ENCODE results near the gene MED12L.

The MED12L gene

GRCh38 chr3:151299006-151299405 lies 213.5 kb downstream of the MED12L start:
- Histone ChIP-seq H3K4me3 (ENCODE audit: low read depth, low read length) (no peak overlapping the region), H3K36me3 (ENCODE audit: control insufficient read depth in 2 of 2, insufficient read depth in 1 of 2, low read length in 2 of 2) (no peaks in the 10 kb centered on the region), H3K9me3 (ENCODE audit: control insufficient read depth, insufficient read depth, low read depth, low read length) (no peaks in the 10 kb centered on the region), H3K27ac (ENCODE audit: extremely low read depth, low read depth, low read length) (no peak overlapping the region), H3K4me1 (ENCODE audit: control insufficient read depth, insufficient read depth, low read length) (no peaks in the 10 kb centered on the region)
- TF ChIP-seq KLF10 (tag by site-specific recombination; IDR thresholded peaks at IDR 0.05) (no peak), ZNF596 (tag by site-specific recombination; IDR thresholded peaks at IDR 0.05) (no peak), ZNF624 (tag by site-specific recombination; IDR thresholded peaks at IDR 0.05) (no peak), ZNF792 (tag by site-specific recombination; IDR thresholded peaks at IDR 0.05) (no peak), ZNF521 (tag by site-specific recombination; IDR thresholded peaks at IDR 0.05) (no peak), ZNF513 (tag by site-specific recombination; IDR thresholded peaks at IDR 0.05) (no peak), ZNF571 (tag by site-specific recombination; IDR thresholded peaks at IDR 0.05) (no peak), ZNF585B (tag by site-specific recombination; IDR thresholded peaks at IDR 0.05) (no peak), ZBTB8A (tag by site-specific recombination; IDR thresholded peaks at IDR 0.05) (no peak), ZBTB21 (tag by site-specific recombination; IDR thresholded peaks at IDR 0.05) (no peak), GLIS1 (tag by site-specific recombination; IDR thresholded peaks at IDR 0.05) (no peak), ZNF548 (tag by site-specific recombination; IDR thresholded peaks at IDR 0.05) (no peak), ZNF518A (tag by site-specific recombination; conservative IDR thresholded peaks at IDR 0.05; ENCODE audit: low read depth) (no peak), GLIS2 (tag by site-specific recombination; IDR thresholded peaks at IDR 0.05) (no peak), ZNF561 (tag by site-specific recombination; IDR thresholded peaks at IDR 0.05; ENCODE audit: borderline replicate concordance) (no peak), ZNF280D (tag by site-specific recombination; IDR thresholded peaks at IDR 0.05) (no peak)
- ChIA-PET CTCF (no interaction called here), POLR2A (no interaction called here)

- ChIA-PET CTCF (no interaction called here), POLR2A (no interaction called here)
- Histone ChIP-seq H3K4me1 (ENCODE audit: control insufficient read depth, insufficient read depth, low read length) (no peaks in the 10 kb centered on the region), H3K27ac (ENCODE audit: extremely low read depth, low read depth, low read length) (no peak overlapping the region), H3K4me3 (ENCODE audit: low read depth, low read length) (no peak overlapping the region), H3K36me3 (ENCODE audit: control insufficient read depth in 2 of 2, insufficient read depth in 1 of 2, low read length in 2 of 2) (no peaks in the 10 kb centered on the region), H3K9me3 (ENCODE audit: control insufficient read depth, insufficient read depth, low read depth, low read length) (no peaks in the 10 kb centered on the region)
- no peak for TF ChIP-seq ZNF521 (tag by site-specific recombination; IDR thresholded peaks at IDR 0.05)
- no peak for TF ChIP-seq SP7 (tag by site-specific recombination; IDR thresholded peaks at IDR 0.05)
- no peak for TF ChIP-seq ZNF138 (tag by site-specific recombination; IDR thresholded peaks at IDR 0.05; ENCODE audit: borderline replicate concordance)
- no peak for TF ChIP-seq ZNF302 (tag by site-specific recombination; IDR thresholded peaks at IDR 0.05; ENCODE audit: low read depth)
- TF ChIP-seq ZNF223 (tag by site-specific recombination; IDR thresholded peaks at IDR 0.05): no peak
- no peak for TF ChIP-seq GFI1B (tag by site-specific recombination; IDR thresholded peaks at IDR 0.05)
- TF ChIP-seq YY1 (tag by site-specific recombination; IDR thresholded peaks at IDR 0.05): no peak
- TF ChIP-seq ZNF362 (tag by site-specific recombination; IDR thresholded peaks at IDR 0.05): no peak
- no peak for TF ChIP-seq ZNF560 (tag by site-specific recombination; IDR thresholded peaks at IDR 0.05; ENCODE audit: borderline replicate concordance)
- TF ChIP-seq ZNF37A (tag by site-specific recombination; IDR thresholded peaks at IDR 0.05): no peak
- no peak for TF ChIP-seq ZNF416 (tag by site-specific recombination; IDR thresholded peaks at IDR 0.05)
- no peak for TF ChIP-seq ZNF514 (tag by site-specific recombination; IDR thresholded peaks at IDR 0.05)
- TF ChIP-seq ZNF19 (tag by site-specific recombination; IDR thresholded peaks at IDR 0.05; ENCODE audit: low read depth): no peak
Observed at GRCh38 chr3:151300539-151300938, 215.1 kb downstream of the MED12L start.

All from HEK293 (cell line).